PC-3 (cell line): ENCODE data around the gene PLEKHN1.

ENCODE experiments used
- CTCF ChIP-seq: fragments of 300-600 bp; sonication (generic); conservative IDR thresholded peaks from 2 replicates; pipeline ENCODE4 v1.5.1; 2017; ENCODE audit warnings: antibody characterized with exemption, low read depth, mild to moderate bottlenecking, low read length
- EZH2 ChIP-seq: fragments of 300-600 bp; sonication (generic); IDR thresholded peaks from one replicate; pipeline ENCODE4 v1.6.1; 2017; ENCODE audit warnings: antibody characterized with exemption, mild to moderate bottlenecking, low read length; ENCODE audit not compliant: unreplicated experiment

- TF ChIP-seq CTCF = no peak
- no peak for TF ChIP-seq EZH2
Observed at GRCh38 chr1:940107-941014, 25.9 kb upstream of the PLEKHN1 start.
